Trophoblast cell (in vitro differentiated cells and primary cell): ENCODE results near the gene CAPN3.

Experiments used
- DNase-seq, 2 donors: peaks; one replicate each; pipeline ENCODE4 v3.0.0-alpha.2; 2016
- H2AFZ ChIP-seq: 2 replicates; pipeline ENCODE4 v1.6.1; 2013; ENCODE audit warnings: low read length, moderate library complexity, mild to moderate bottlenecking; ENCODE audit not compliant: insufficient read depth, poor library complexity
- H2AK5ac ChIP-seq: 2 replicates; pipeline ENCODE4 v1.6.1; 2013; ENCODE audit warnings: mild to moderate bottlenecking, low read length
- H2BK120ac ChIP-seq: 2 replicates; pipeline ENCODE4 v1.6.1; 2013; ENCODE audit warnings: low read length, mild to moderate bottlenecking, moderate library complexity; ENCODE audit not compliant: insufficient read depth, poor library complexity
- H2BK12ac ChIP-seq: 2 replicates; pipeline ENCODE4 v1.6.1; 2013; ENCODE audit warnings: mild to moderate bottlenecking, low read length, moderate library complexity
- H2BK5ac ChIP-seq: 2 replicates; pipeline ENCODE4 v1.6.1; 2013; ENCODE audit warnings: low read length, low read depth, moderate library complexity, mild to moderate bottlenecking; ENCODE audit not compliant: poor library complexity
- H3K14ac ChIP-seq: 2 replicates; pipeline ENCODE4 v1.6.1; 2013; ENCODE audit warnings: mild to moderate bottlenecking, low read length
- H3K18ac ChIP-seq: 2 replicates; pipeline ENCODE4 v1.6.1; 2013; ENCODE audit warnings: mild to moderate bottlenecking, low read length
- H3K23ac ChIP-seq: 2 replicates; pipeline ENCODE4 v1.6.1; 2013; ENCODE audit warnings: low read length
- H3K27ac ChIP-seq: 2 replicates; pipeline ENCODE4 v1.5.1; 2013; ENCODE audit warnings: low read depth, mild to moderate bottlenecking, inconsistent platforms, low read length, moderate library complexity
- H3K27me3 ChIP-seq: 2 replicates; pipeline ENCODE4 v1.6.1; 2013; ENCODE audit warnings: inconsistent platforms, mild to moderate bottlenecking, low read length, moderate library complexity; ENCODE audit not compliant: insufficient read depth
- H3K36me3 ChIP-seq, 2 experiments: 1 replicate in 1 of 2; 2 replicates in 1 of 2; pipeline ENCODE4 v1.6.1; 2013; ENCODE audit warnings: low read length in 2 of 2, mild to moderate bottlenecking in 2 of 2, moderate library complexity in 1 of 2; ENCODE audit not compliant: insufficient read depth in 2 of 2, control insufficient read depth in 1 of 2
- H3K4ac ChIP-seq: 2 replicates; pipeline ENCODE4 v1.6.1; 2013; ENCODE audit warnings: low read depth, mild to moderate bottlenecking, low read length, moderate library complexity
- H3K4me1 ChIP-seq, 2 experiments: 1 replicate in 1 of 2; 2 replicates in 1 of 2; pipeline ENCODE4 v1.6.1; 2013; ENCODE audit warnings: low read length in 2 of 2, mild to moderate bottlenecking in 2 of 2, moderate library complexity in 1 of 2; ENCODE audit not compliant: insufficient read depth in 2 of 2, control insufficient read depth in 1 of 2
- H3K4me2 ChIP-seq: 2 replicates; pipeline ENCODE4 v1.6.1; 2013; ENCODE audit warnings: inconsistent platforms, mild to moderate bottlenecking, low read length, moderate library complexity
- H3K4me3 ChIP-seq: 2 replicates; pipeline ENCODE4 v1.5.1; 2013; ENCODE audit warnings: mild to moderate bottlenecking, low read depth, low read length, inconsistent platforms
- H3K79me1 ChIP-seq: one replicate; pipeline ENCODE4 v1.6.1; 2013; ENCODE audit warnings: low read length
- H3K79me2 ChIP-seq: 2 replicates; pipeline ENCODE4 v1.6.1; 2013; ENCODE audit warnings: low read length, mild to moderate bottlenecking; ENCODE audit not compliant: control insufficient read depth, insufficient read depth, poor library complexity
- H3K9ac ChIP-seq: 2 replicates; pipeline ENCODE4 v1.6.1; 2013; ENCODE audit warnings: mild to moderate bottlenecking, low read length
- H3K9me3 ChIP-seq: 2 replicates; pipeline ENCODE4 v1.6.1; 2013; ENCODE audit warnings: low read depth, mild to moderate bottlenecking, control low read depth, inconsistent platforms, low read length; ENCODE audit not compliant: insufficient read depth
- H4K12ac ChIP-seq: 2 replicates; pipeline ENCODE4 v1.6.1; 2013; ENCODE audit warnings: low read depth, mild to moderate bottlenecking, low read length, moderate library complexity
- H4K8ac ChIP-seq: 2 replicates; pipeline ENCODE4 v1.6.1; 2013; ENCODE audit warnings: low read depth, mild to moderate bottlenecking, low read length, moderate library complexity
- H4K91ac ChIP-seq: one replicate; pipeline ENCODE4 v1.6.1; 2013; ENCODE audit warnings: low read depth, mild to moderate bottlenecking, low read length, moderate library complexity
- WGBS: extraction: QIAGEN DNeasy Blood & Tissue Kit; methylation state at CpG from one replicate; pipeline ENCODE4 v1.1.7; 2013; ENCODE audit warnings: missing lambda C conversion rate; ENCODE audit not compliant: insufficient read length, insufficient coverage; ENCODE audit errors: extremely low coverage; 5-methylcytosine and 5-hydroxymethylcytosine counted together

CAPN3 gene

GRCh38 chr15:42444415-42445063, 85.2 kb downstream of the CAPN3 start:
- H3K14ac ChIP-seq: no peak overlapping the region
- no peaks in the 10 kb centered on the region for H3K9me3 ChIP-seq
- no peak overlapping the region for H2AFZ ChIP-seq
- H3K27ac ChIP-seq: no peak overlapping the region
- H4K91ac ChIP-seq: no peak overlapping the region
- peaks cover 11 to 15% of the 10 kb centered on the region in 2 experiments for H3K36me3 ChIP-seq
- no peak overlapping the region for H2BK120ac ChIP-seq
- H4K12ac ChIP-seq: no peak overlapping the region
- DNase-seq: no peak
- H3K4ac ChIP-seq: no peak overlapping the region
- H3K79me2 ChIP-seq: no peaks in the 10 kb centered on the region
- WGBS: no CpG with 5 or more reads among the region's 5 CpGs
- no peak overlapping the region for H4K8ac ChIP-seq
- H3K18ac ChIP-seq: no peak overlapping the region
- H3K23ac ChIP-seq: no peak overlapping the region
- H3K27me3 ChIP-seq: no peaks in the 10 kb centered on the region
- no peak overlapping the region for H2BK12ac ChIP-seq
- H3K4me2 ChIP-seq: no peak overlapping the region
- H3K4me3 ChIP-seq: no peak overlapping the region
- no peaks in the 10 kb centered on the region for H3K79me1 ChIP-seq
- no peak overlapping the region for H3K9ac ChIP-seq
- H2AK5ac ChIP-seq: no peak overlapping the region
- H3K4me1 ChIP-seq: no peaks in the 10 kb centered on the region
- H2BK5ac ChIP-seq: no peak overlapping the region

GRCh38 chr15:42445551-42445950, 86.2 kb downstream of the CAPN3 start:
- no peaks in the 10 kb centered on the region for H3K9me3 ChIP-seq
- no peaks in the 10 kb centered on the region for H3K79me1 ChIP-seq
- H3K79me2 ChIP-seq: no peaks in the 10 kb centered on the region
- H3K4me1 ChIP-seq: no peaks in the 10 kb centered on the region
- H2AFZ ChIP-seq: no peak overlapping the region
- no peak overlapping the region for H2AK5ac ChIP-seq
- H3K27me3 ChIP-seq: no peaks in the 10 kb centered on the region
- no peak overlapping the region for H3K18ac ChIP-seq
- H3K36me3 ChIP-seq: peaks cover 11 to 22% of the 10 kb centered on the region in 2 experiments
- no peak overlapping the region for H3K9ac ChIP-seq
- no peak overlapping the region for H3K4me2 ChIP-seq
- H4K12ac ChIP-seq: no peak overlapping the region
- H2BK12ac ChIP-seq: no peak overlapping the region
- no peak overlapping the region for H3K4me3 ChIP-seq
- H2BK5ac ChIP-seq: no peak overlapping the region
- no peak for DNase-seq
- no peak overlapping the region for H3K4ac ChIP-seq
- no peak overlapping the region for H4K91ac ChIP-seq
- no peak overlapping the region for H3K14ac ChIP-seq
- H2BK120ac ChIP-seq: no peak overlapping the region
- H4K8ac ChIP-seq: no peak overlapping the region
- H3K27ac ChIP-seq: no peak overlapping the region
- no peak overlapping the region for H3K23ac ChIP-seq

GRCh38 chr15:42447599-42447998, 88.3 kb downstream of the CAPN3 start:
- Histone ChIP-seq H3K9ac (no peak overlapping the region), H3K79me2 (no peaks in the 10 kb centered on the region), H3K4me3 (no peak overlapping the region), H2BK5ac (no peak overlapping the region), H2BK120ac (no peak overlapping the region), H3K4me2 (no peak overlapping the region), H3K18ac (no peak overlapping the region), H3K9me3 (no peaks in the 10 kb centered on the region), H3K14ac (no peak overlapping the region), H4K12ac (no peak overlapping the region), H2AK5ac (no peak overlapping the region), H3K79me1 (no peaks in the 10 kb centered on the region), H4K8ac (no peak overlapping the region), H2AFZ (no peak overlapping the region), H3K4me1 (no peaks in the 10 kb centered on the region), H3K36me3 (peaks cover 10 to 28% of the 10 kb centered on the region in 2 experiments), H4K91ac (no peak overlapping the region), H3K4ac (no peak overlapping the region), H3K23ac (no peak overlapping the region), H3K27me3 (no peaks in the 10 kb centered on the region), H2BK12ac (no peak overlapping the region), H3K27ac (no peak overlapping the region)
- no CpG with 5 or more reads among the region's 2 CpGs for WGBS
- no peak for DNase-seq

GRCh38 chr15:42448281-42448680, 89.0 kb downstream of the CAPN3 start:
- no peak overlapping the region for H3K23ac ChIP-seq
- no peaks in the 10 kb centered on the region for H3K79me2 ChIP-seq
- no peak overlapping the region for H2AFZ ChIP-seq
- H3K79me1 ChIP-seq: no peaks in the 10 kb centered on the region
- no peak for DNase-seq
- H4K12ac ChIP-seq: no peak overlapping the region
- no CpG with 5 or more reads among the region's 6 CpGs for WGBS
- H3K9me3 ChIP-seq: no peaks in the 10 kb centered on the region
- no peak overlapping the region for H2BK120ac ChIP-seq
- H3K4me1 ChIP-seq: no peaks in the 10 kb centered on the region
- no peak overlapping the region for H3K27ac ChIP-seq
- H2BK5ac ChIP-seq: no peak overlapping the region
- no peak overlapping the region for H3K18ac ChIP-seq
- no peak overlapping the region for H3K14ac ChIP-seq
- no peak overlapping the region for H2BK12ac ChIP-seq
- H3K36me3 ChIP-seq: peaks cover 9 to 28% of the 10 kb centered on the region in 2 experiments
- H2AK5ac ChIP-seq: no peak overlapping the region
- no peak overlapping the region for H3K4me2 ChIP-seq
- H4K8ac ChIP-seq: no peak overlapping the region
- H3K27me3 ChIP-seq: no peaks in the 10 kb centered on the region
- no peak overlapping the region for H3K4me3 ChIP-seq
- no peak overlapping the region for H3K9ac ChIP-seq
- no peak overlapping the region for H4K91ac ChIP-seq
- no peak overlapping the region for H3K4ac ChIP-seq
